GM23248 (cell line): ENCODE data around the gene RBMS3. TPM values are rescaled to one million over a fixed set of nuclear protein-coding genes. Genes with fewer than 3 reads are reported as not detected.

Experiments
- DNase-seq: peaks from one replicate; pipeline ENCODE4 v3.0.0-alpha.2; 2015
- H2AFZ ChIP-seq: fragments of 200-600 bp; sonication (generic); 2 replicates; pipeline ENCODE4 v1.6.1; 2016; ENCODE audit warnings: antibody characterized with exemption
- H3F3A ChIP-seq: fragments of 200-600 bp; sonication (generic); 2 replicates; pipeline ENCODE4 v1.6.1; 2016; ENCODE audit warnings: mild to moderate bottlenecking, antibody characterized with exemption, mixed run types; ENCODE audit not compliant: insufficient read depth
- H3K27ac ChIP-seq: fragments of 200-600 bp; sonication (generic); 2 replicates; pipeline ENCODE4 v1.5.1; 2016; ENCODE audit warnings: mild to moderate bottlenecking
- H3K27me3 ChIP-seq: fragments of 200-600 bp; sonication (generic); replicated peaks from 2 replicates; pipeline ENCODE4 v1.6.1; 2016; ENCODE audit warnings: mild to moderate bottlenecking; ENCODE audit not compliant: insufficient read depth
- H3K36me3 ChIP-seq: fragments of 200-600 bp; sonication (generic); 2 replicates; pipeline ENCODE4 v1.6.1; 2016; ENCODE audit warnings: low read depth, mild to moderate bottlenecking
- H3K4me1 ChIP-seq: fragments of 200-600 bp; sonication (generic); 2 replicates; pipeline ENCODE4 v1.6.1; 2016; ENCODE audit warnings: mild to moderate bottlenecking; ENCODE audit not compliant: insufficient read depth
- H3K4me2 ChIP-seq: fragments of 200-600 bp; sonication (generic); one replicate; pipeline ENCODE4 v1.6.1; 2016; ENCODE audit warnings: mild to moderate bottlenecking; ENCODE audit not compliant: unreplicated experiment
- H3K4me3 ChIP-seq: fragments of 200-600 bp; sonication (generic); 2 replicates; pipeline ENCODE4 v1.5.1; 2016; ENCODE audit warnings: mild to moderate bottlenecking
- H3K79me2 ChIP-seq: fragments of 200-600 bp; sonication (generic); 2 replicates; pipeline ENCODE4 v1.6.1; 2016; ENCODE audit warnings: mild to moderate bottlenecking; ENCODE audit not compliant: insufficient read depth
- H3K9ac ChIP-seq: fragments of 200-600 bp; sonication (generic); 2 replicates; pipeline ENCODE4 v1.6.1; 2016; ENCODE audit warnings: mild to moderate bottlenecking
- H3K9me2 ChIP-seq: fragments of 200-600 bp; sonication (generic); 2 replicates; pipeline ENCODE4 v1.6.1; 2016; ENCODE audit warnings: mixed run types, mild to moderate bottlenecking, moderate library complexity; ENCODE audit not compliant: insufficient read depth
- H3K9me3 ChIP-seq: fragments of 200-600 bp; sonication (generic); one replicate; pipeline ENCODE4 v1.6.1; 2017; ENCODE audit warnings: low read depth
- H4K20me1 ChIP-seq: fragments of 200-600 bp; sonication (generic); 2 replicates; pipeline ENCODE4 v1.6.0; 2016; ENCODE audit not compliant: insufficient read depth
- EZH2 ChIP-seq: fragments of 200-600 bp; sonication (generic); IDR thresholded peaks from 2 replicates; pipeline ENCODE4 v1.6.1; 2018; ENCODE audit warnings: antibody characterized with exemption, mild to moderate bottlenecking; ENCODE audit not compliant: insufficient read depth, poor library complexity, severe bottlenecking
- EZH2phosphoT487 ChIP-seq: fragments of 200-600 bp; sonication (generic); IDR thresholded peaks from 2 replicates; pipeline ENCODE4 v1.6.1; 2018; ENCODE audit warnings: antibody characterized with exemption, moderate library complexity, mild to moderate bottlenecking, low read depth; ENCODE audit not compliant: insufficient read depth
- WGBS, 2 experiments: methylation state at CpG; one replicate each; pipeline ENCODE4 v1.1.6; 2015 to 2017; ENCODE audit warnings: low lambda C conversion rate in 2 of 2, low coverage in 1 of 2; ENCODE audit errors: missing lambda C conversion rate in 2 of 2; 5-methylcytosine and 5-hydroxymethylcytosine counted together
- in situ Hi-C: fragments of 300-500 bp; cut with MboI; formaldehyde crosslinking; loops from 2 replicates; pipeline ENCODE4 v1.15.0; 2020
- polyA plus RNA-seq: library from polyadenylated mRNA; unstranded; fragments of >200 nt; fragmentation: Nextera tagmentation; extraction: Ambion mirVana; gene quantifications from 2 replicates; pipeline ENCODE4 v1.2.1, GENCODE V29; 2016
- total RNA-seq: library from RNA; depleted of rRNA; stranded (reverse); fragments of >200 nt; shearing (Covaris generic); gene quantifications from 2 replicates; pipeline ENCODE4 v1.2.3, GENCODE V29; 2014

The RBMS3 gene
- total and polyA plus RNA-seq, 2 experiments from 2014 or later = 40.0 to 94.3 TPM

DNA sequence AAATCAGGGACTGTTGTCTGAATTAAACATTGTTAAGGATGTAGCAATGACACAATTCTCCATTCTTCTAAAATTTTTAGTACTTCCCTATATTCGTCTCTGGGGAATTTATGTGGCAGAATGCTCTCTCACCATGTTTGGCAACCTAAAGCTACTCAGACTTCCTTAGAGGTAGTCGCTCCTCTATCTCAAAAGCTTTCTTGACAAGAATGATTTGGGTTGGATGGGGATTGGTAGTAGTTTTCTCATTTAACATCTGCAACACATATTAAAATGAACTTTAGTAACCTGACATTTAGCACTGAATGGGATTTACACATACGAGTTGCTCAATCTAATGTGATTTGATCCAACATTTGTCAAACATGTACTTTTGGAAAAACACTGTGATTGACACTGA, 233.3 kb downstream of the RBMS3 start:
- no peak overlapping the region for H3K9ac ChIP-seq
- WGBS, 2 experiments = 26 to 28% methylated on average over 3 of the region's 3 CpGs
- H3F3A ChIP-seq = peaks cover 31% of the 10 kb centered on the region
- H3K9me3 ChIP-seq = no peaks in the 10 kb centered on the region
- TF ChIP-seq EZH2phosphoT487 = no peak
- TF ChIP-seq EZH2 = no peak
- in situ Hi-C loops = no loop called here
- H3K9me2 ChIP-seq = no peaks in the 10 kb centered on the region
- H3K4me3 ChIP-seq = no peak overlapping the region
- peak overlapping the region; percentile 56 for H3K4me2 ChIP-seq
- peak; percentile 57 for DNase-seq
- peaks cover 39% of the 10 kb centered on the region for H3K4me1 ChIP-seq
- peaks cover 84% of the 10 kb centered on the region for H3K79me2 ChIP-seq
- no peaks in the 10 kb centered on the region for H3K36me3 ChIP-seq
- no peaks in the 10 kb centered on the region for H3K27me3 ChIP-seq
- no peak overlapping the region for H2AFZ ChIP-seq
- H3K27ac ChIP-seq = peak overlapping the region; percentile 27; the same call in 1 of the 2 replicates
- no peaks in the 10 kb centered on the region for H4K20me1 ChIP-seq

DNA sequence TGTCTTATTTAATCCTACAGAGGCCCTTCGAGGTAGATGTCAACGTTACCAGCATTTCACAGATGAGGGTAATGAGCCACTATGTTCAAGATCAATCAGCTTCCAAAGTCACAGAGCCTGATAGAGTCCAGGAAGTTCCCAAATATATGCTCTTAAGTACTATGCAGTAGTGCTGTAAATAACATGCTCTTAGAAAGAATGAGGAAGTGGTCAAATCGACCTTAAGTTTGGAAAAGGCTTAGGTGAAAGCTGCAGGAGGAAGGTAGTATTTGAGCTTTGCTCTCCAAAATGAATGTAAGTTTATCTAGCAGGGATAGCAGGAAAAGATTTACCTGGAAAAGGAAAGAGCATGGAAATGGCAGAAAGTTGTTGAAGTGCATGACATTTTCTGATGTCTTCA, 234.0 kb downstream of the RBMS3 start:
- H3F3A ChIP-seq = peaks cover 31% of the 10 kb centered on the region
- peak overlapping the region; percentile 27 for H3K27ac ChIP-seq
- in situ Hi-C loops = no loop called here
- DNase-seq = no peak
- peaks cover 81% of the 10 kb centered on the region for H3K79me2 ChIP-seq
- WGBS, 2 experiments = 55 to 76% methylated on average over 3 of the region's 3 CpGs
- H3K36me3 ChIP-seq = no peaks in the 10 kb centered on the region
- no peaks in the 10 kb centered on the region for H3K9me3 ChIP-seq
- H3K9me2 ChIP-seq = no peaks in the 10 kb centered on the region
- H3K4me3 ChIP-seq = no peak overlapping the region
- no peaks in the 10 kb centered on the region for H3K27me3 ChIP-seq
- H3K9ac ChIP-seq = no peak overlapping the region
- H3K4me1 ChIP-seq = peaks cover 39% of the 10 kb centered on the region
- H3K4me2 ChIP-seq = peak overlapping the region; percentile 41
- H2AFZ ChIP-seq = no peak overlapping the region
- no peaks in the 10 kb centered on the region for H4K20me1 ChIP-seq
- TF ChIP-seq EZH2 (no peak), EZH2phosphoT487 (no peak)

DNA sequence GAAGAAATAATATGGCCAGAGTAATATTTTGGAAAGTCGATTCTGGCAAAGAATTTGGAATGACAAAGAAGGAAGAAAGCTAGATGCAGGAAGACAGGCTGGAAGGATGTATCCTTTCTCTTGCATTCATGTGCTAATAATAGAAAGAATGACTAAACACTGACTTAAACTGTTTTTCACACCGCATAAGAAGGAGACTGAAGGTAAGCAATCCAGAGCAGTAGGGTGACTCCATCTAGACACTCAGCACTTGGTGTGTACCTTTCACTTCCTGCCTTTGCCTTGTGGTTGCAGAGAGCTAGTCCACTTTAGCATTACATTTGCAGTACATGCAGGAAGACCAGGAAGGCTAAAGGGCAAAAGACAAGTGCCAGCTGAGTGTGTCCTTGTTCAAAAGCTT, 234.6 kb downstream of the RBMS3 start:
- Histone ChIP-seq H3K4me2 (peak overlapping the region; percentile 41), H3K9me2 (no peaks in the 10 kb centered on the region), H3K27me3 (no peaks in the 10 kb centered on the region), H4K20me1 (no peaks in the 10 kb centered on the region), H3K9ac (no peak overlapping the region), H3F3A (peaks cover 31% of the 10 kb centered on the region), H3K36me3 (no peaks in the 10 kb centered on the region), H2AFZ (no peak overlapping the region), H3K27ac (peak overlapping the region; percentile 27), H3K79me2 (peaks cover 78% of the 10 kb centered on the region), H3K4me1 (peaks cover 40% of the 10 kb centered on the region), H3K9me3 (no peaks in the 10 kb centered on the region), H3K4me3 (no peak overlapping the region)
- in situ Hi-C loops = no loop called here
- TF ChIP-seq EZH2phosphoT487 = no peak
- no peak for TF ChIP-seq EZH2
- DNase-seq = peak; percentile 68
- 32 to 34% methylated on average over 2 of the region's 2 CpGs for WGBS, 2 experiments

DNA sequence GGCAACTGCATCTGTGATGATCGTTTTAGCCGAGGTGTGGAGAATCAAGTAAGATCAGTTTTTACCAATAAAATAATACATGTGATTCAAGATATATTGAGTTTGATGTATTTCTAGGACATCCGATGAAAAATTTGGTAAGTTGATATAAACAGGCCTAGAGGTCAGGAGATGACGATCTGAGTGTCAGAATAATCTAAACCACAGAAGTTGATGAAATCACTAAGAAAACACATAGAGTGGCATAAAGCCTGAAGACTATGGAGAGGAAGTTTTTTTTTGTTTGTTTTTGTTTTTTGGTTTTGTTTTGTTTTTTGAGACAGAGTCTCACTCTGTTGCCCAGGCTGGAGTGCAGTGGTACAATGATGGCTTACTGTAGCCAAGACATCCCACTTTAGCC, 235.3 kb downstream of the RBMS3 start:
- H3F3A ChIP-seq = peaks cover 31% of the 10 kb centered on the region
- no peak for DNase-seq
- H3K79me2 ChIP-seq = peaks cover 78% of the 10 kb centered on the region
- no peaks in the 10 kb centered on the region for H3K9me2 ChIP-seq
- H3K4me2 ChIP-seq = no peak overlapping the region
- H3K4me1 ChIP-seq = peaks cover 47% of the 10 kb centered on the region
- H3K27ac ChIP-seq = no peak overlapping the region; the same call in 1 of the 2 replicates
- TF ChIP-seq EZH2 (no peak), EZH2phosphoT487 (no peak)
- in situ Hi-C loops = no loop called here
- H3K27me3 ChIP-seq = no peaks in the 10 kb centered on the region
- no peaks in the 10 kb centered on the region for H4K20me1 ChIP-seq
- no peak overlapping the region for H2AFZ ChIP-seq
- WGBS, 2 experiments = 90 to 91% methylated on average over 4 of the region's 4 CpGs
- H3K36me3 ChIP-seq = no peaks in the 10 kb centered on the region
- no peaks in the 10 kb centered on the region for H3K9me3 ChIP-seq
- H3K9ac ChIP-seq = no peak overlapping the region
- H3K4me3 ChIP-seq = no peak overlapping the region

DNA sequence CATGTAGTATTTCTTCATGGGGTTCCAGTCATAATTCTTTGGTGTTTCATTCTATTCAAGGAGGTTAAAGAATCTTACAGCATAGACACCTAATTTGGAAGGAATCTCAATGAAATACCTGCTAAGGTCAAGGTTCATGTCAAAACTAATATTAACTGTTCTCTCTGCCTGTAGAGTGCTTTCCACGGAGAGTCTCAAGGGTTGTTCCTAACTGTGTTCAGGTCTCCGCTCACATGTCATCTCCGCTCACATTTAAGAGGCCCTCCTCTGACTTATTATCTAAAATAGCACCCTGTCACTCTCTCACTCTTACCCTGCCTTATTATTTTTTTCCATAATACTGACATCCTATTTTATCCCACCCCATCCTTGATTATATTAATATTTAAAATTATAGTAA, 239.9 kb downstream of the RBMS3 start:
- H3K4me2 ChIP-seq = no peak overlapping the region
- H4K20me1 ChIP-seq = no peaks in the 10 kb centered on the region
- H3K9ac ChIP-seq = no peak overlapping the region
- H3K36me3 ChIP-seq = no peaks in the 10 kb centered on the region
- no peaks in the 10 kb centered on the region for H3K9me2 ChIP-seq
- TF ChIP-seq EZH2phosphoT487 = no peak
- TF ChIP-seq EZH2 = no peak
- H3K27ac ChIP-seq = no peak overlapping the region
- no peak for DNase-seq
- no peak overlapping the region for H2AFZ ChIP-seq
- H3F3A ChIP-seq = peaks cover 12% of the 10 kb centered on the region; the same call in 1 of the 2 replicates
- H3K27me3 ChIP-seq = no peaks in the 10 kb centered on the region
- H3K9me3 ChIP-seq = no peaks in the 10 kb centered on the region
- H3K4me3 ChIP-seq = no peak overlapping the region
- in situ Hi-C loops = no loop called here
- H3K4me1 ChIP-seq = peaks cover 33% of the 10 kb centered on the region
- peaks cover 80% of the 10 kb centered on the region for H3K79me2 ChIP-seq
- WGBS, 2 experiments = 98 to 100% methylated on average over 3 of the region's 3 CpGs
